H1 (cell line): ENCODE results near the gene SEC11A. TPM values are rescaled to one million over a fixed set of nuclear protein-coding genes. Genes with fewer than 3 reads are reported as not detected.

Experiments
- CTCF ChIA-PET: fragments of 300-600 bp; sonication (Branson Sonifier 250); formaldehyde crosslinking; loops from one replicate; lab custom pipeline; 2021; ENCODE audit not compliant: partially characterized antibody; lab: Charles Lee
- POLR2A ChIA-PET: fragments of 300-600 bp; sonication (Branson Sonifier 250); formaldehyde crosslinking; loops from one replicate; lab custom pipeline; 2021; ENCODE audit warnings: inconsistent platforms; ENCODE audit not compliant: partially characterized antibody; lab: Charles Lee
- DNase-seq, 2 experiments: peaks; one replicate each; pipeline versions ENCODE4 v3.0.0 to v3.0.0-alpha.2; 2010 to 2022; ENCODE audit warnings: low spot score in 2 of 2, low read depth in 1 of 2, mixed read lengths in 1 of 2
- FAIRE-seq: peaks from 2 replicates; lab custom pipeline; 2011; peaks lifted over from hg19 to GRCh38; lab: Jason Lieb, UNC
- H2AFZ ChIP-seq: 2 replicates; pipeline ENCODE4 v1.8.1; 2012; ENCODE audit warnings: low read length, inconsistent platforms
- H2AK5ac ChIP-seq: 2 replicates; pipeline ENCODE4 v1.6.1; 2013; ENCODE audit warnings: low read depth, low read length
- H2BK120ac ChIP-seq: replicated peaks from 2 replicates; pipeline ENCODE3; 2013; ENCODE audit warnings: low read depth, low read length, inconsistent platforms
- H2BK12ac ChIP-seq: 2 replicates; pipeline ENCODE4 v1.6.1; 2013; ENCODE audit warnings: low read depth, low read length
- H2BK15ac ChIP-seq: 2 replicates; pipeline ENCODE4 v1.6.1; 2013; ENCODE audit warnings: low read length
- H2BK20ac ChIP-seq: 2 replicates; pipeline ENCODE4 v1.6.1; 2013; ENCODE audit warnings: low read length
- H2BK5ac ChIP-seq: 2 replicates; pipeline ENCODE4 v1.6.1; 2013; ENCODE audit warnings: low read depth, low read length
- H3K14ac ChIP-seq: 2 replicates; pipeline ENCODE4 v1.6.1; 2013; ENCODE audit warnings: inconsistent platforms; ENCODE audit not compliant: insufficient read length
- H3K18ac ChIP-seq: 2 replicates; pipeline ENCODE4 v1.6.1; 2013; ENCODE audit warnings: low read length; ENCODE audit errors: extremely low read depth
- H3K23ac ChIP-seq: 2 replicates; pipeline ENCODE4 v1.6.1; 2013; ENCODE audit warnings: inconsistent platforms; ENCODE audit not compliant: insufficient read length
- H3K23me2 ChIP-seq: 2 replicates; pipeline ENCODE4 v1.6.1; 2013; ENCODE audit warnings: low read depth, low read length
- H3K27ac ChIP-seq: 2 replicates; pipeline ENCODE4 v1.6.1; 2011; ENCODE audit warnings: low read depth, low read length, inconsistent platforms
- H3K27me3 ChIP-seq, 4 experiments: replicated peaks in 1 of 4; 1 replicate in 1 of 4; 2 replicates in 3 of 4; pipeline versions ENCODE4 v1.6.1 to v1.8.1; 2011 to 2013; ENCODE audit warnings: low read length in 3 of 4, mild to moderate bottlenecking in 3 of 4, inconsistent platforms in 2 of 4, mixed read lengths in 2 of 4, moderate library complexity in 1 of 4; ENCODE audit not compliant: control insufficient read depth in 3 of 4, insufficient read depth in 3 of 4; ENCODE audit errors: extremely low read depth in 1 of 4
- H3K36me3 ChIP-seq, 4 experiments: 2 replicates each; pipeline versions ENCODE4 v1.6.1 to v1.8.1; 2011 to 2013; ENCODE audit warnings: mild to moderate bottlenecking in 4 of 4, low read length in 3 of 4, moderate library complexity in 2 of 4, control low read depth in 1 of 4, inconsistent platforms in 1 of 4; ENCODE audit not compliant: insufficient read depth in 4 of 4, control insufficient read depth in 2 of 4
- H3K4ac ChIP-seq: replicated peaks from 2 replicates; pipeline ENCODE3; 2013; ENCODE audit warnings: low read length, low read depth, mixed read lengths, inconsistent platforms; ENCODE audit not compliant: insufficient read length
- H3K4me1 ChIP-seq, 4 experiments: replicated peaks in 1 of 4; 1 replicate in 1 of 4; 2 replicates in 3 of 4; pipeline versions ENCODE4 v1.6.1 to v1.8.1; 2011 to 2013; ENCODE audit warnings: low read length in 3 of 4, inconsistent platforms in 2 of 4, mixed read lengths in 1 of 4; ENCODE audit not compliant: insufficient read depth in 4 of 4, control insufficient read depth in 3 of 4
- H3K4me2 ChIP-seq, 2 experiments: 2 replicates each; pipeline versions ENCODE4 v1.6.1 to v1.8.1; 2011 to 2013; ENCODE audit warnings: low read depth in 2 of 2, low read length in 2 of 2, control low read depth in 1 of 2, inconsistent platforms in 1 of 2, mild to moderate bottlenecking in 1 of 2; ENCODE audit not compliant: insufficient read depth in 1 of 2
- H3K4me3 ChIP-seq, 4 experiments: fragments of 200-600, 300-600 bp in 1 of 4; sonication (generic), shearing (Covaris generic), sonication (Bioruptor Twin) in 1 of 4; 2 replicates each; pipeline versions ENCODE4 v1.5.1 to v1.8.1; 2011 to 2016; ENCODE audit warnings: low read length in 4 of 4, low read depth in 3 of 4, control low read depth in 2 of 4, inconsistent platforms in 2 of 4, mild to moderate bottlenecking in 2 of 4, mixed read lengths in 1 of 4, moderate library complexity in 1 of 4; ENCODE audit not compliant: insufficient read depth in 2 of 4; ENCODE audit errors: extremely low read depth in 1 of 4
- H3K56ac ChIP-seq: replicated peaks from 2 replicates; pipeline ENCODE3; 2013; ENCODE audit warnings: low read depth, mild to moderate bottlenecking, mixed read lengths, low read length, inconsistent platforms; ENCODE audit not compliant: insufficient read length
- H3K79me1 ChIP-seq: 2 replicates; pipeline ENCODE4 v1.6.1; 2013; ENCODE audit warnings: low read depth, low read length, control low read depth
- H3K79me2 ChIP-seq, 2 experiments: 2 replicates each; pipeline versions ENCODE4 v1.6.1 to v1.8.1; 2012 to 2013; ENCODE audit warnings: low read length in 2 of 2, mild to moderate bottlenecking in 2 of 2, inconsistent platforms in 1 of 2; ENCODE audit not compliant: insufficient read depth in 2 of 2, control insufficient read depth in 1 of 2
- H3K9ac ChIP-seq, 4 experiments: replicated peaks in 1 of 4; 1 replicate in 1 of 4; 2 replicates in 3 of 4; pipeline versions ENCODE4 v1.6.1 to v1.8.1; 2011 to 2013; ENCODE audit warnings: low read depth in 3 of 4, low read length in 3 of 4, control low read depth in 2 of 4, mild to moderate bottlenecking in 2 of 4, moderate library complexity in 2 of 4, inconsistent platforms in 1 of 4; ENCODE audit errors: extremely low read depth in 1 of 4
- H3K9me3 ChIP-seq, 2 experiments: 2 replicates each; pipeline versions ENCODE4 v1.6.1 to v1.8.1; 2012 to 2013; ENCODE audit warnings: mild to moderate bottlenecking in 2 of 2, moderate library complexity in 2 of 2, control low read depth in 1 of 2, inconsistent platforms in 1 of 2, low read depth in 1 of 2, low read length in 1 of 2, mixed read lengths in 1 of 2; ENCODE audit not compliant: insufficient read depth in 2 of 2
- H4K20me1 ChIP-seq, 2 experiments: replicated peaks in 1 of 2; 2 replicates each; pipeline versions ENCODE3 to v1.8.1; 2011 to 2013; ENCODE audit warnings: inconsistent platforms in 2 of 2, low read length in 2 of 2, mild to moderate bottlenecking in 1 of 2; ENCODE audit not compliant: insufficient read depth in 2 of 2, control insufficient read depth in 1 of 2
- H4K5ac ChIP-seq: 2 replicates; pipeline ENCODE4 v1.6.1; 2013; ENCODE audit warnings: low read length, low read depth, mixed read lengths, inconsistent platforms; ENCODE audit not compliant: insufficient read length
- H4K8ac ChIP-seq: 2 replicates; pipeline ENCODE4 v1.8.0; 2013; ENCODE audit warnings: mild to moderate bottlenecking, moderate library complexity, low read length, inconsistent platforms; ENCODE audit not compliant: insufficient read depth; ENCODE audit errors: extremely low read depth
- H4K91ac ChIP-seq: replicated peaks from 2 replicates; pipeline ENCODE3; 2013; ENCODE audit warnings: low read length, mixed read lengths, inconsistent platforms; ENCODE audit not compliant: insufficient read length
- ASH2L ChIP-seq: fragments of 200-600, 300-600 bp; sonication (generic); IDR thresholded peaks from one replicate; pipeline ENCODE4 v1.7.1; 2017; ENCODE audit warnings: low read length
- CBX5 ChIP-seq: fragments of 300-800, 300-1000 bp; sonication (generic); IDR thresholded peaks from 2 replicates; pipeline ENCODE4 v1.7.1; 2016; ENCODE audit warnings: antibody characterized with exemption, low read length, low read depth
- CHD2 ChIP-seq: IDR thresholded peaks from 2 replicates; pipeline ENCODE4 v1.6.1; 2012; ENCODE audit warnings: low read length, improper control_type of control experiment
- SAP30 ChIP-seq: fragments of 300-600 bp; sonication (generic); IDR thresholded peaks from 2 replicates; pipeline ENCODE4 v1.7.1; 2012; ENCODE audit warnings: low read length, moderate library complexity, mild to moderate bottlenecking, inconsistent platforms; ENCODE audit not compliant: insufficient read depth, insufficient replicate concordance
- SIX5 ChIP-seq: IDR thresholded peaks from 2 replicates; pipeline ENCODE4 v1.6.1; 2011; ENCODE audit warnings: mild to moderate bottlenecking, low read depth, low read length
- TAF7 ChIP-seq: optimal IDR thresholded peaks from 2 replicates; pipeline ENCODE3; 2011; ENCODE audit warnings: low read depth, mild to moderate bottlenecking, inconsistent platforms, low read length, moderate library complexity, borderline replicate concordance
- TCF12 ChIP-seq: IDR thresholded peaks from 2 replicates; pipeline ENCODE4 v1.6.1; 2011; ENCODE audit warnings: low read depth, mild to moderate bottlenecking, low read length
- TEAD4 ChIP-seq: IDR thresholded peaks from 2 replicates; pipeline ENCODE4 v1.6.1; 2012; ENCODE audit warnings: low read depth, low read length, inconsistent platforms, mixed read lengths
- WGBS, 2 experiments: shearing (Covaris generic) in 1 of 2; methylation state at CpG; one replicate each; pipeline versions ENCODE4 v1.1.6 to v1.1.7; 2013 to 2015; ENCODE audit warnings: low lambda C conversion rate in 2 of 2, mixed read lengths in 2 of 2, inconsistent platforms in 1 of 2, low coverage in 1 of 2, missing lambda C conversion rate in 1 of 2; ENCODE audit not compliant: insufficient replicate concordance in 2 of 2, insufficient coverage in 1 of 2, insufficient read length in 1 of 2; ENCODE audit errors: extremely low coverage in 1 of 2, missing lambda C conversion rate in 1 of 2; 5-methylcytosine and 5-hydroxymethylcytosine counted together
- polyA plus RNA-seq, 7 experiments: library from polyadenylated mRNA; depleted of rRNA in 3 of 7; stranded (reverse) in 5 of 7; unstranded in 2 of 7; fragments of >200 nt in 5 of 7; fragments of 200-250 nt in 2 of 7; gene quantifications; 1 replicate in 5 of 7; 2 replicates in 1 of 7; 4 replicates in 1 of 7; pipeline versions ENCODE4 v1.2.1 to v1.2.3, GENCODE V29; 2011 to 2013; ENCODE audit warnings: missing spikeins in 2 of 7, mixed read lengths in 2 of 7
- total RNA-seq: library from RNA; stranded (reverse); fragmentation: NEBNext Ultra II Directional; extraction: Animal tissue kit (Norgen Biotek cat#: 25700); gene quantifications from 2 replicates; pipeline ENCODE4 v1.2.1, GENCODE V29; 2021
- TF ChIP-seq, protein P1 (sequence below): IDR thresholded peaks from 2 replicates; pipeline ENCODE4 v1.6.1; 2012; ENCODE audit warnings: low read length, inconsistent platforms
- TF ChIP-seq, protein P2 (sequence below): IDR thresholded peaks from 2 replicates; pipeline ENCODE4 v1.6.1; 2011; ENCODE audit warnings: low read depth, mild to moderate bottlenecking, low read length; ENCODE audit not compliant: insufficient read depth
- TF ChIP-seq, protein P3 (sequence below): IDR thresholded peaks from 2 replicates; pipeline ENCODE4 v1.6.1; 2011; ENCODE audit warnings: low read length, improper control_type of control experiment

The SEC11A gene
- total and polyA plus RNA-seq, 2 of the 8 experiments (the other 6 are each of a cell fraction or from before 2014, with no cell fraction given), result 268 to 316 TPM

DNA sequence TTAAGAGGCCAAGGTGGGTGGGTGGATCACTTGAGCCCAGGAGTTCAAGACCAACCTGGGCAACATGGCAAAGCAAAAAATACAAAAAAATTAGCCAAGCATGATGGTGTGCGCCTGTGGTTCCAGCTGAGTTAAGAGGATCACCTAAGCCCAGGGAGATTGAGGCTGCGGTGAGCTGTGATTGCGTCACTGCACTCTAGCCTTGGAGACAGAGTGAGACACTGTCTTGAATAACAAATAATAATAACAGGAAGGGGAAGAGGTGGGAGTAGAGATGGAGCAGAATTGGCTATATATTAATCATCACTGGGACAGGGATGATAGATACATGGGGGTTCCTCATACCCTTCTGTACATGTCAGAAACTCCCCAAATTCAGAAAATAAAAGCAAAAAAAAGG is 34.1 kb downstream of the SEC11A start:
- no peak overlapping the region for H3K4me2 ChIP-seq
- peaks cover 0 to 1% of the 10 kb centered on the region in 2 experiments for H4K20me1 ChIP-seq
- no peaks in the 10 kb centered on the region for H3K23me2 ChIP-seq
- 97% methylated on average over 3 of the region's 3 CpGs; no CpG with 5 or more reads in 1 of the 2 experiments for WGBS, 2 experiments
- H4K5ac ChIP-seq, result no peak overlapping the region
- no peak overlapping the region for H2BK15ac ChIP-seq
- no peak overlapping the region for H2BK20ac ChIP-seq
- H2AFZ ChIP-seq, result no peak overlapping the region
- POLR2A ChIA-PET, result interaction anchor here (0.7 kb wide), 2 partner anchors 11 to 31 kb away, joined by 3 to 4 read pairs; no protein-coding TSS in a partner anchor
- no peak overlapping the region for H2BK12ac ChIP-seq
- no peak overlapping the region for H3K56ac ChIP-seq
- H3K23ac ChIP-seq, result no peak overlapping the region
- H3K4me1 ChIP-seq, result no peaks in the 10 kb centered on the region
- H3K79me2 ChIP-seq, result no peaks in the 10 kb centered on the region
- no peak overlapping the region for H2AK5ac ChIP-seq
- no peaks in the 10 kb centered on the region; the same call in 1 of the 2 replicates for H3K79me1 ChIP-seq
- no peak overlapping the region for H4K8ac ChIP-seq
- no peak overlapping the region for H2BK120ac ChIP-seq
- no peaks in the 10 kb centered on the region for H3K27me3 ChIP-seq
- H3K4me3 ChIP-seq, result no peak overlapping the region
- H3K9me3 ChIP-seq, result no peaks in the 10 kb centered on the region
- no peak overlapping the region for H2BK5ac ChIP-seq
- no peak overlapping the region for H3K14ac ChIP-seq
- H3K27ac ChIP-seq, result no peak overlapping the region
- no peak for DNase-seq
- FAIRE-seq, result no peak
- H3K36me3 ChIP-seq, result peaks cover 2 to 55% (median 19%) of the 10 kb centered on the region in 4 experiments; a peak in 5 of 8 replicates
- H4K91ac ChIP-seq, result no peak overlapping the region
- CTCF ChIA-PET, result interaction anchor here (0.6 to 1.4 kb wide), 3 partner anchors 22 to 1534 kb away, joined by 3 to 5 read pairs (median 3); no protein-coding TSS in a partner anchor
- H3K9ac ChIP-seq, result no peak overlapping the region
- no peak overlapping the region for H3K18ac ChIP-seq
- no peak overlapping the region for H3K4ac ChIP-seq
- TF ChIP-seq ASH2L, result no peak
- TF ChIP-seq, protein P1, sequence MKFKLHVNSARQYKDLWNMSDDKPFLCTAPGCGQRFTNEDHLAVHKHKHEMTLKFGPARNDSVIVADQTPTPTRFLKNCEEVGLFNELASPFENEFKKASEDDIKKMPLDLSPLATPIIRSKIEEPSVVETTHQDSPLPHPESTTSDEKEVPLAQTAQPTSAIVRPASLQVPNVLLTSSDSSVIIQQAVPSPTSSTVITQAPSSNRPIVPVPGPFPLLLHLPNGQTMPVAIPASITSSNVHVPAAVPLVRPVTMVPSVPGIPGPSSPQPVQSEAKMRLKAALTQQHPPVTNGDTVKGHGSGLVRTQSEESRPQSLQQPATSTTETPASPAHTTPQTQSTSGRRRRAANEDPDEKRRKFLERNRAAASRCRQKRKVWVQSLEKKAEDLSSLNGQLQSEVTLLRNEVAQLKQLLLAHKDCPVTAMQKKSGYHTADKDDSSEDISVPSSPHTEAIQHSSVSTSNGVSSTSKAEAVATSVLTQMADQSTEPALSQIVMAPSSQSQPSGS, result no peak
- no peak for TF ChIP-seq TAF7
- no peak for TF ChIP-seq CHD2
- no peak for TF ChIP-seq TEAD4
- no peak for TF ChIP-seq TCF12
- TF ChIP-seq SIX5, result no peak
- TF ChIP-seq, protein P2, sequence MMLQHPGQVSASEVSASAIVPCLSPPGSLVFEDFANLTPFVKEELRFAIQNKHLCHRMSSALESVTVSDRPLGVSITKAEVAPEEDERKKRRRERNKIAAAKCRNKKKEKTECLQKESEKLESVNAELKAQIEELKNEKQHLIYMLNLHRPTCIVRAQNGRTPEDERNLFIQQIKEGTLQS, result no peak
- TF ChIP-seq, protein P3, sequence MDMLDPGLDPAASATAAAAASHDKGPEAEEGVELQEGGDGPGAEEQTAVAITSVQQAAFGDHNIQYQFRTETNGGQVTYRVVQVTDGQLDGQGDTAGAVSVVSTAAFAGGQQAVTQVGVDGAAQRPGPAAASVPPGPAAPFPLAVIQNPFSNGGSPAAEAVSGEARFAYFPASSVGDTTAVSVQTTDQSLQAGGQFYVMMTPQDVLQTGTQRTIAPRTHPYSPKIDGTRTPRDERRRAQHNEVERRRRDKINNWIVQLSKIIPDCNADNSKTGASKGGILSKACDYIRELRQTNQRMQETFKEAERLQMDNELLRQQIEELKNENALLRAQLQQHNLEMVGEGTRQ, result no peak
- no peak for TF ChIP-seq SAP30
- no peak for TF ChIP-seq CBX5
